ENCODE data around the gene ACACA.

GRCh38 chr17:37230633-37231032 lies 176.0 kb downstream of the ACACA start:
- no peak for TF ChIP-seq KAT2B (IDR thresholded peaks at IDR 0.05; ENCODE audit: low read depth, low read length)
- no peak for TF ChIP-seq CC2D1A (IDR thresholded peaks at IDR 0.05)
- no peak for TF ChIP-seq ZNF263 (CRISPR knock-in tag; IDR thresholded peaks at IDR 0.05; ENCODE audit: borderline replicate concordance)

Measured in K562 (cell line).